NCI-H1930 (cell line): Measurements from ENCODE around the gene TMEM221.

Experiments used
- DNase-seq, 2 experiments: peaks; one replicate each; lab custom pipeline; 2025; lab: John Stamatoyannopoulos, UW

TMEM221 gene

DNA sequence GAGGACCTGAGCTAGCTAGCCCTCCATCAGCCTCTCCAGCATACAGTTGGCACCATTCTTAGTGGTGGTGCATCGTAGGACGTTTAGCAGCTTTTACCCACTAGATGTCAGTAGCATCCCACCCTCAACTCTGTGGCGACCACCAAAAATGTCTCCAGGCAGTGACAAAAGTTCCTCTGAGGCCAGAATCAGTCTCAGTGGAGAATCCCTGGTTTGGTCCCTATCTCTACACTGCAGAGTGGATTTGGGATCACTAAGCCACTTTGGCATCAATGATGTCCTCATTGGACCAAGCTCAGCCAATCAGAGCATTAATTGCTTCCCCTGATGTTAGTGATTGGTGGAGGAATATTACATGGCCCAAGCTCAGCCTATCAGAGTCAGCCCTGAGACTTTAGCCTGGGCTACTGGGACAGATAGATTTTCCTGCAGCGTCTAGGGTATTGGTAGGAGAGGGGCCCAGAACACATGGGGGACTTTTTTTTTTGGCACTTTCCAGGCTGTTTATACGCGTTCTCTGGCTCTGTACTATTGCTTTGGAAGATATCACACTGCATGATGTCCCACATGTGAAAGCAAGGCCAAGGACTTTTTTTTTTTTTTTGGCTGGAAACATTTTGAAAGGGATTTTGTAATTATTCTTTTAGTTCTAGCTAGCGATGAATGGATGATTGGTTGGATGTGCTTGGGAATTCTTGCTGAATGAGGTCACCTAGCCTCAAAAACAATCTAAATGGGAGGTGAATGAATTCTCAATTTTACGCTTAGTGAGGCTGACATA, 7.0 kb downstream of the TMEM221 start:
- no peak for DNase-seq

GRCh38 chr19:17436874-17437267, 11.6 kb downstream of the TMEM221 start:
- no peak for DNase-seq

DNA sequence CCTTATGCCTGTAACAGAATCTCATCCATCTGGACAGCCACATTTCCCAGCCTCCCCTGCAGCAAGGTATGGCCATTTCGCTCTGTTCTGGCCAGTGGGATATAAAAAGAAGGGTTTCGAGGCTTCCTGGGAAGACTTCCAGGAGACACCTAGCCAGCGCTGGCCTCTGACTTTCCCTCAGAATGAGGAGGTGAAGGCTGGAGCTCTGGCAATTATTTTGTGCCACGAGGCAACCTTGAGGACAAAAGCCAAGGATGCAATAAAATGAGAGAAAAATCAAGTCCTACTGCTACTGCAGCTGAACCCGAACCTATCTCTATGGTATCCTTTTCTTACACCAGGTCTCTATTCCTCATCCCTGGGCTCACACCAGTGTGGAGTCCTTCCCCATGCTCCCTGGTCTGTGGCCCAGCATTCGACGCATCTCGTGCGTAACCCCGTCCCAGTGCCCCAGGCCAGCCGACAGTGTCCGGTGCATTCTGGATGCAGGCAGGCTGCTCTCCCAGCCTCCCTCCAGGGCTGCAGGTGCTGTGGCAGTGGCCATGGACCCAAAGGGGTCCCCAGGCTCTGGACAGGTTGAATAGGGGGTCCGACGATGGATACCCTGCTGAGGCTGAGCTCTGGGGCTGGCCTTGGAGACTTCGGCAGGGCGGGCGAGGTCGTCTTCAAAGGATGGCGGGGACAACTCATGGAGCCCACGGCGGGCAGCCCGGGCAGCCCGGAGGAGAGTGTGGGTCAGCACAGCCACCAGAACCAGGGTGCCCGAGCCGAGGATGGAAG, 12.2 kb downstream of the TMEM221 start:
- no peak for DNase-seq

GRCh38 chr19:17435218-17435617, 13.2 kb downstream of the TMEM221 start:
- no peak for DNase-seq

DNA sequence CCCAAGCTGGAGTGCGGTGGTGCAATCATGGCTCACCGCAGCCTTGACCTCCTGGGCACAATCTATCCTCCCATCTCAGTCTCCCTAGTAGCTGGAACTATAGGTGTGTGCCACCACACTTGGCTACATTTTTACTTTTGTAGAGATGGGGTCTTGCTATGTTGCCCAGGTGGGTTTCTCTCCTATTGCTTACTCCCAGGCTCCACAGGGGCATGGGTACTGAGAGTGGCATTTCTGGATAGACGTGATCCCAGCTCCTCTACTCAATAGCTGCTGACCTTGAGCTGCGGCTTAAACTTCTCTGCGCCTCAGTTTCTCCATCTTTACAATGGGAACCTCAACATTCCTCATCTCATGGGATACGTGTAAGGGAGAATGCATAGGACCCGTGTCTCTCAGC, 17.1 kb downstream of the TMEM221 start:
- DNase-seq, result no peak

GRCh38 chr19:17429641-17430113, 18.8 kb downstream of the TMEM221 start:
- no peak for DNase-seq

DNA sequence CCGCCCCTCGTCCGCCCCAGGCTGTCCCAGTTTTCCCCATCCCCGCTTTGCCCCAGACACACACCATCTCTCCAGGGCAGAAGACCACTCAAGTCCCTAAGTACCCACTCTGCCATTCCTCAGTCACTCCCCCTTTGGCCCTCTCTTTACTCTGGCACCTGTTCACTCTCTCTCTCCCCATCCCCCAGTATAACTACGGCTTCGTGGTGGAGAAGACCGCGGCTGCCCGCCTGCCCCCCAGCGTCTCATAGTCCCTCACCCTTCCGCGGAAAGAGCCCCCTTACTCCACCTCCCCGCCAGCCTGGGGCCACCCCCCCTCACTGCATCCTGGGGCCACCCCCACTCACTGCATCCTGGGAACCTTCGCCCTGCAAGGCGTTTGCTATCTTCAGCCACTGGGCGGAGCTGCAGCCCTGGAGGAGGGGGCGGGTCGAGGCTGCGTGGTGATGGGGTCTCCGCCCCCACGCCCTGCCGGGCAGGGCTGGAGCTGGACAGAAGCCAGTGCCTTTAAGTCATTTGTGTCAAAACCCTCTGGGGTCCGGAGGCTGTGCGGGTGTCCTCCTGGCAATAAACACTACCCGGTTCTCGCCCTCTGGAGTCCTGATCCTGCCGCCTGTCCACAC, 23.6 kb downstream of the TMEM221 start:
- peak; percentile 64 to 72 for DNase-seq

GRCh38 chr19:17423429-17424208, 24.8 kb downstream of the TMEM221 start:
- no peak for DNase-seq

DNA sequence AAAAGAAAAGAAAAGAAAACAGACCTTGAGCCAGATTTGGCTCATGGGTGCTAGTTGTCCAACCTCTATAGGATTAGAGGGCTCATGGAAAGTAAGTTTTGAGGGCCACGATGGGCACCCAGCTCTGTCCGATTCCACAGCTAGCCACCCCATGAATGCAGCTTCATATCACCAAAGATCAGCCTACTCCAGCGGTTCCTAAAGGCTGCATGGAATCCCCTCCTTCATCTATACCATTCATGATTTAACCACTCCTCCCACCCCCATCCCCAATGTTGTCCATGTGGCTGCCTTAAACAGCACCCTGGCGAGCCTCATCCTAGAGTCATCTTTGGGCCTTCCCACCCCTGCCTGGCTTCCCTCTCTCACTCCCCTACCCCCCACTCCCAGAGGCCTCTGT, 26.5 kb downstream of the TMEM221 start:
- DNase-seq, result no peak

- peak; percentile 5 to 26 for DNase-seq
These were observed 28.0 kb downstream of the TMEM221 start for GRCh38 chr19:17420475-17420924.

DNA sequence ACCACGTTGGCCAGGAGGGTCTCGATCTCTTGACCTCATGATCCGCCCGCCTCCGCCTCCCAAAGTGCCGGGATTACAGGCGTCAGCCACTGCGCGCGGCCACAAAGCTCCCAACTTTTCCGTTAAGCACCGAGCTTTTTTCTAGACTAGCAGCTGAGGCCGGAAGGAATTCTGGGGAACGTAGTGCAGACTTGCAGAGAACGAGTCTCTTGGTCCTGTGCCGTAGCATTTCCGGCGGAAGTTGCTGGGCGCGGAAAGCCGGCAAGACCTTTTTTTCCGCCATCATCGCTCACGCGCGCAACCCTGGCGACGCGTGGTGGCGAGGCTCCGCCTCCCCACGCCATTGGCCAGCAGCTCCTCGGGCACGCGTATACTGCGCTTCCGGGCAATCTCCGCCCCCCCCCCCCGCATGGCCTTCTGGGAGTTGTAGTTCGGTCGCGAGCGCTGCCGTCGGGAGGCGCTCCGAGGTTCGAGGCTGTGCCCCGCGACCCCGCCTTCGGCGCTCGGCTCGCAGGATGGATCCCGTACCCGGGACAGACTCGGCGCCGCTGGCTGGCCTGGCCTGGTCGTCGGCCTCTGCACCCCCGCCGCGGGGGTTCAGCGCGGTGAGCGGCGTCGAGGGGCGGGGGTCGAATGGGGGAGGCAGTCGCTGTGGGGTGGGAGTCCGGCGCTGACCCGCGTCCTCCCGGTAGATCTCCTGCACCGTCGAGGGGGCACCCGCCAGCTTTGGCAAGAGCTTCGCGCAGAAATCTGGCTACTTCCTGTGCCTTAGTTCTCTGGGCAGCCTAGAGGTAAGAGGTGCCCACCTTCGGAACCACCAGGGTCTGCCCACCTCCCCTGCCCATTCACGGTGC, 28.6 kb downstream of the TMEM221 start, which contains the start of gene MVB12A:
Gene MVB12A, plus strand, starts transcription at position 427 of the 854 bp plus-strand sequence. Its CDS starts 89 bp downstream, at position 516.
- peak; percentile 91 to 95 for DNase-seq

GRCh38 chr19:17419154-17419620, 29.3 kb downstream of the TMEM221 start:
- DNase-seq, result no peak

GRCh38 chr19:17418710-17419109, 29.8 kb downstream of the TMEM221 start:
- no peak for DNase-seq

DNA sequence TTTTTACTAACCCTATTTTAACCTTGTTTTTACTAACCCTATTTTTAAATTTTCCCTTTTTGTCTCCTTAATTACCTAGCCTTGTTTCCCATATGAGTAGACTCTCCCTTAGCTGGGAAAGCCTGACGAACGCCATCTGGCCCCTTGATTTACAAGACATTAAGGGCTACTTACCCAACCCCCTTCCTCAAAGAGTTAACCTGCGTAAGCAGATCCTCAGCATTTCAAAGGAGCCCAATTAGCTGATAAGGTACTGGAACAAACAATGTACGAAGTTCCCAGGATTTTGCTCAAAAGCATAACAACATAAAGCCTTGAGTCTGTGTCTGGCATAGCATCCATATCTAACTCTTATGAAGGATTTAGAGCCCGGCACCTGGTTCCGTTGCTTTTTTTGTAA, 33.3 kb downstream of the TMEM221 start:
- DNase-seq, result no peak

- no peak for DNase-seq
These were observed 34.4 kb downstream of the TMEM221 start for GRCh38 chr19:17414097-17414496.

DNA sequence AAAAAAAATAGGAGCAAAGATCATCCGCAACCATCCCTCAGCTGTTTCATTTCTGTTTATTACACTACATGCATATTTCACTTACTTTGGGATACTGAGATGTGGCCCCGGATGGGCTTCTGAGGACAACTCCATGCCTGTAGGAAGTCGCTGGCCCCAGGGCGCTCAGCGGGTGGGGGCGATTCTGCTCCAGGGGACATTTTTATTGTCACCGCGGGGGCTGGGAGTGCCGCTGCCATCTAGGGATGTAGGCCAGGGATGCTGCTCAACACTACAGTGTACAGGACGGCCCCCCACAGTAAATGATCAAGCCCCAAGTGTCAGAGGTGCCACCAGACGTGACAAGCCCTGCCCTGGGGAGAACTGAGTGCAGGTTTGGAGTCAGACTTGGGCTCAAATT, 36.7 kb downstream of the TMEM221 start:
- DNase-seq, result no peak

- no peak for DNase-seq
These were observed 38.5 kb downstream of the TMEM221 start for GRCh38 chr19:17409990-17410389.

- no peak for DNase-seq
These were observed 41.6 kb downstream of the TMEM221 start for GRCh38 chr19:17406887-17407196.

DNA sequence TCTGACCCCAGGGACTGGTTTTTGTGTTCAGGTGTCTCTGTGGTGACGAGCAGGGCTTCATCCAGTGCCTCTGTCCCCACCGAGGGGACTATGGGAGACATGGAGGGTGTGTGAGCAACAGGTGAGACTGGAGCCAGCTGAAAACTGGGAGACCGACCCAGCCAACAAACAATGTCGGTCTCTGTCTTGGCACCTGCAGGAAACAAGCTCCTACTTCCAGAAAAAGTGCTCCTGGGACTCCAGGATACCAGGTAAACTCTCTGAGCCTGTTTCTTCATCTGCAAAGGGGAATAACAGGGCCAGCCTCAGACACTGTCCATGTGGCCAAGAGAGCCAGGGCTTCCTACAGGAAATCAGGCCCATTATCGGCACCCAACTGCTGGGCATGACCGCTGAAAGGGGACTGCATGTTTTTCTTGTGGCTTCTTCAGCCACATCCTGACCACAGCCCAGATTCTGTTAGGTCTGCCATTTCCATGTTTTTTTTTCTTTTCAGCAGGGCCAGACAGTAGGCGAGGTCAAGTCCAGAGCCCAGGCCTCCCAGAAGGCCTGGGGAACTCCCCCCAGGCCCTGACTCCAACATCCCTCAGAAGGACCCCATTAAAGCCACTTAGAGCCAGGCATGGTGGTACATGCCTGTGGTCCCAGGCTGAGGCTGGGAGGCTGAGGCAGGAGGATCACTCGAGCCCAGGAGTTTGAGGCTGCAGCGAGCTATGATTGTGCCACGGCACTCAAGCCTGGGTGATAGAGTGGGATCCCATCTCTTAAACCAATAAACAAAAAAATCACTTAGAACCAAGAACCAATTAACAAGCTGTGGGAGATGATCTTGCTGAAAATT, 42.2 kb downstream of the TMEM221 start:
- DNase-seq, result no peak
